NOMO-1 (cell line): ENCODE results near the gene CRY1.
"Not testable (repeated sequence)": the region's sequence is repeated elsewhere in the genome, so short reads cannot be mapped to it uniquely, and the experiment has no call there.

ENCODE experiments used
- DNase-seq, 2 experiments: peaks; one replicate each; lab custom pipeline; 2025; ENCODE audit not compliant: unreplicated experiment in 2 of 2; lab: John Stamatoyannopoulos, UW

Gene CRY1

GRCh38 chr12:107073266-107073665, 20.1 kb downstream of the CRY1 start:
- DNase-seq, result not testable (repeated sequence)

DNA sequence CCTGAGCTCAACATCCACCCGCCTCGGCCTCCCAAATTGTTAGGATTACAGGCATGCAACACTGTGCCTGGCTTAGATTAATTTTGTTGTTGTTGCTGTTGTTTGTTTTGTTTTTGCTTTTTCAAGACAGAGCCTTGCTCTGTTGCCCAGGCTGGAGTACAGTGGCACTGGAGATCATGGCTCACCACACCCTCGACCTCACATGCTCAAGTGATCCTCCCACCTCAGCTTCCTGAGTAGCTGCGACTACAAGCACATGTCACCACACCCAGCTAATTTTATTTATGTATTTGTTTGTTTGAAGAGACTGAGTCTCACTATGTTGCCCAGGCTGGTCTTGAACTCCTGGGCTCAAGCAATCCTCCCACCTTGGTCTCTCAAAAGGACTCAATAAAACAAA, 26.7 kb downstream of the CRY1 start:
- no peak for DNase-seq

- no peak for DNase-seq
Measured at GRCh38 chr12:107064687-107065086, 28.7 kb downstream of the CRY1 start.

GRCh38 chr12:107064243-107064642, 29.1 kb downstream of the CRY1 start:
- DNase-seq, result no peak

GRCh38 chr12:107058190-107058589, 35.2 kb downstream of the CRY1 start:
- DNase-seq, result no peak

DNA sequence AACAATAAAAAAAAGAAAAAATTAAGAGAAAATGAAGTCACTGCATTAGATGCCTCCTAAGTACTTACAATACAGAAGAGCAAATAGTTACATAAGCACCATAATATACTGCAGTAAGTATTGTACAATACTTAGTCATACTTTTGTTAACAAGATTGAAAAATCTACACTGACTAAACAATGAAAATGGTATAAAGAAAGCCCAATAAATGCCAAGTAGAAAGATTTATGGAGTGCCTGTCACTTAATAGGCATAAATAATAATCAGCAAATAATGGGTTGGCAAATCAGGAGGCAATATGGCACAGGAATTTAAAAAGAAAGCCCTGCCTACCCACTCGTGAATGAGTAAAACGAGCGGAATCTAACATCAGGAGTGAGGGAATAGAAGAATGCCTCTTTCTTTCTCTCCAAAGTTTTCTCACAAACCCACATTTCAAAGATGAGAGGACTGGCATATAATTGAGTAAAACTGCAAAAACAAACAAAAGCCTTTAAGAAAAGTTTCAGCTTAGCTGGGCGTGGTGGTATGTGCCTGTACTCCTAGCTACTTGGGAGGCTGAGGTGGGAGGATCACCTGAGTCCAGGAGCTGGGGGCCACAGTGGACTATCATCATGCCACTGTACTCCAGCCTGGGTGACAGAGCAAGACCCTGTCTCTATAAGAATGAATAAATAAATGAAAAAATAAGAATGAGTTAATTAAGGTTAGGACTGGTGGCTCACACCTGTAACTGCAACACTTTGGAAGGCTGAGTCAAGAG, 36.1 kb downstream of the CRY1 start:
- no peak for DNase-seq

DNA sequence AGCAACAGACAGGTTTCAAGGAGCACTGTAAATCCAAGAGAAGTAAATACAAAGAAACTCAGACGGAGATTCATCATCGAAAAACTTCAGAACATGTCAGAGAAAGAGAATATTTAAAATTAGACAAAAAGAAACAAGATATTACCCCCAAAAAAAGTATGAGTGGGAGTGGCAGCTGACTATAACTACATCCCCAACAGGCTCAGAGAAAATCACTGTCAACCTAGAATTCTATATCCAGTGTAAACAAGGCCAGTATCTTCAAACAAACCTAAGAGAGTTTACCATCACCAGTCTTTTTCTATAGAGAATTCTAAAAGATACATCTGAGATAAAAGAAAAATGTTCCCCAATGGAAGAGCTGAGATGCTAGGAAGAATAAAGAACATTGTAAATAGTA, 39.6 kb downstream of the CRY1 start:
- no peak for DNase-seq

DNA sequence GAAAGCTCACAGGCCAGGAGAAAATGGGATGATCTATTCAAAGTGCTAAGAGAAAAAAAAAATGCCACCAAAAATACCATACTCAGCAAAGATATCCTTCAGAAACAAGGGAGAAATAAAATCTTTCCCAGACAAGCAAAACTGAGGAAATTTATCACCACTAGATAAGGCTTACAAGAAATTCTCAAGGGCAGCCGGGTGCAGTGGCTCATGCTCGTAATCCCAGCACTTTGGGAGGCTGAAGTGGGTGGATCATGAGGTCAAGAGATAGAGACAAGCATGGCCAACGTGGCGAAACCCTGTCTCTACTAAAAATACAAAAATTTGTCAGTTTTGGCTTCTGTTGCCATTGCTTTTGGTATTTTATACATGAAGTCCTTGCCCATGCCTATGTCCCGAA, 48.2 kb downstream of the CRY1 start:
- no peak for DNase-seq

DNA sequence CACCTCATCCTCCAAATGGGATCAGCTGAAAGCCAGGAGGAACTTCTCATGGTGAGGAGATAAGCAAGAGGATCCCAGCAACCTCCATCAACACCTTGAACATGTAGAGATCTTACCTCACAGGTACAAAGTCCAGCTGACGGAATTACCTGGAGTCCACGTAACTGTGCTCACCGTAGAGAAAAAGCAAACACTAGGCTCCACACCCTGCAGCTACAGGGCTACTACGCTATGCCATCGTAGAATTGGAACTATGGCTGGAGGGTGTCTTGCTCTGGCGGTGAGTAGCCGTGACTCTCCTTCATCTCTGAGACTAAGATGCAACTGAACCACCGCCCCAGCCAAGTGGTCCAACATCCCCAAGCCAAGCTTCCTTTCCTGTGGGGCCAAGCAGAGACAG, 50.5 kb downstream of the CRY1 start:
- DNase-seq, result no peak

- no peak for DNase-seq
Measured at GRCh38 chr12:107035733-107036132, 57.6 kb downstream of the CRY1 start.

DNA sequence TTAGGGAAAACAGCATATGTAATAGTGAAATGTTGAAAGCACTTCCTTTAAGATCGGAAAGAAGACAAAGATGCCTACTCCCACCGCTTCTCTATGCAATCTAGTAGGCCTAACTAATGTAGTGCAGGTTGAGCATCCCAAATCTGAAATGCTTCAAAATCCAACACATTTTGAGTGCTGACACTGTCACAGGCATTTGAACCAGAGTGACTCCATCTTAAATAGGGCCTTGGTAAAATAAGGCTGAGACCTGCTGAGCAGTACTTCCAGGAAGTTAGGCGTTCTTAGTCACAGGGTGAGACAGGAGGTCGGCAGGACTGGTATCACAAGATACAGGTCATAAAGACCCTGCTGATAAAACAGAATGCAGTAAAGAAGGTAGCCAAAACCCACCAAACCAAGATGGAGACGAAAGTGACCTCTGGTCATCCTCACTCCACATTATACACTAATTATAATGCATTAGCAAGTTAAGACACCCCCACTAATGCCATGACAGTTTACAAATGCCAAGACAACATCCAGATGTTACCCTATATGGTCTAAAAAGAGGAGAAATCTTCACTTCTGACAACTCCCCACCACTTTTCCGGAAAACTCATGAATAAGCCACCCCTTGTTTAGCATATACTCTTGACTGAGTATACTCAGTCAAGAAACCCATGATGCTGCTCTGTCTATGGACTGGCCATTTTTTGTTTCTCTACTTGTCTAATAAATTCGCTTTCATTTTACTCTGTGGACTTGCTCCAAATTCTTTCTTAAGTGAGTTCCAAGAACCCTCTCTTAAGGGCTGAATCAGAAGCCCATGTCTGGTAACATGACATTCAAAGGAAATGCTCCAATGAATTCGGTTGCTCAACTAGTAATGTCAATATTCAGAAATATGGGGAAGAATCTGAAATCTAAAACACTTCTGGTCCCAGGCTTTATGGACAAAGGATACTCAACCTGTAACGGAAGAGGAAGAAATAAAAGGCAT, 59.3 kb downstream of the CRY1 start:
- no peak for DNase-seq

GRCh38 chr12:107032266-107032665, 61.1 kb downstream of the CRY1 start:
- no peak for DNase-seq

DNA sequence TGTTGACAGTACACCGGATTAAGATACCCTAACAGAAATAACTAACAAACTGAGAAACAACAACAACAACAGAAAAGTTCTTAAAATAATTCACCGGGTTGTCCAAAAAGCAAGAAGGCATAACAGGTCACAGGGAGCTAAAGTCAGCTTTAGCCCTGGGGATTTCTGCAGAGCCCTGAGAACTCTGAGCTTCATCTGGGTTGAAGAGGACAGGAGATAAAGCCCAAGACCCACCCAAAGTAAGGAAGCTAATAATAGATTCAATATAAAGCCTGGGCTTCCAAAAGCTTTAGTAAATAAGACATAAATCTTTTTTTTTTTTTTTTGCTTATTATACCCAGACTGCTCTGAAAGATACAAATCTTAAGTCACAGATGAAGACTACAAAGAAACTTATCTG, 62.3 kb downstream of the CRY1 start:
- DNase-seq, result no peak

GRCh38 chr12:107029081-107029480, 64.3 kb downstream of the CRY1 start:
- no peak for DNase-seq

DNA sequence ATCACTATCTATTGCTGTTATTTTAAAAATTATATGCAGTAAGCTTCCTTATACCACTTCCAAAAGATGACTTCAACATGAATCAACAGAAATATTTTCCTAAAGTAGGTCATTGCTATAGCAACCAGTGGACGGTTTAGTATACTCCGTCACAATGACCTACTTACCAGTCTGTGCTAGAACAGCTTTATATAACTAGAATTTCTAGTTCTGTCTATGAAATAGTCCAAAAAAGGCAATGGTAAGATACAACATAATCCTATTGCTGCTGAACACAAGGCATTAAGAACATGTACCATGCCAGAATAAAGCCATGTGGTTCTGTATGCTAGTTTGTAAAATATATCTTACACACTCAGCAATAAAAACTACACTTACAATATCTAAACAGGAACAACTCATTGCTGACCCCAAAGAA, 65.7 kb downstream of the CRY1 start:
- DNase-seq, result no peak

DNA sequence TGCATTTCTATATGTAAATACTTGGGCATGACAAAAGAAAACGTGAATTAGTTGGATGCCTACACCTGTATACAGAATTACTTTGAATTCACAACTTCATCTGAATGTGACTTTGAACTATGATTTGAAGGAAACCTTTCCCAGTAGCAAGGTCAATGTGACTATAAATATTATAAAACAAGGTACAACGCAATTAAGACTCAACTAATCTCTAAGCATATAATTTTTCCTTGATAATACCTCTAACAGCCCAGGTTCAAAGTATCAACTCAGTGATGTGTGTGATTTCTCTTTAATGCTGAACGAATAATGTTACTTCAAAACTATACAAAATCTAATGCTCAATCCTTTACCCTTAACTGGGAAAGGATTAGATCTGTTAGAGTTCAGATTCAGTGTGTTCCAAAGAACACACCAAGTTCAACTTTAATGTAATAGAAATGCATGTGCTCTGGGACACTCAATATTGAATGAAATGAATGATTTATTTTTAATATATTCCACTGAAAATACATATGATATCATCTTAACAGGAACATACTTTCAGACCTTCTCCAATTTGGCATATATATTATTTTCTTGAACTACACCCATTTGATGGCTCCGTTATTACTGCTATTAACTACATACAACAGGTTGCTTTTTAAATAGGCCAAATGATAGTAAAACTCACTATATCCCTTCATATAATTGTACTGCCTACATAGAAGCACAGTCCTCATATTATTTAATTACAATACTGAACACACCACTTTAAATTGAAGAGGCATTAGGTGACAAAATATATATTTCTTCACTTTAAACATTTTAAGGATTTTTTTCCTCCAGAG, 66.3 kb downstream of the CRY1 start:
- no peak for DNase-seq

DNA sequence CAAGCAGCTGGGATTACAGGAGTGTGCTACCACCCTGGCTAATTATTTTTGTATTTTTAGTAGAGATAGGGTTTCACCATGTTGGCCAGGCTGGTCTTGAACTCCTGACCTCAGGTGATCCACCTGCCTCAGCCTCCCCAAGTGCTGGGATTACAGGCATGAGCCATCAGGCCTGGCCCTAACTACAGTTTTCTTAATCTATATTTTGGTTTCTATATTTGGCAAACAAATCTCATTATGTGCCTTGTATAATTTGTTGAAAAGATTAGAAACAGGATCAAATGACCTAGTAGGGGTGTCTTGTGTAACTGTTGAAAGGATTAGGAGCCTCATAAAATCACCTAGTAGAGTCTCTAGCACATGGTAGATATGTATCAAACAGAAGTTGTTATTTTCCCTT, 67.0 kb downstream of the CRY1 start:
- not testable (repeated sequence) for DNase-seq

- DNase-seq, result no peak
Measured at GRCh38 chr12:107025671-107026070, 67.7 kb downstream of the CRY1 start.

DNA sequence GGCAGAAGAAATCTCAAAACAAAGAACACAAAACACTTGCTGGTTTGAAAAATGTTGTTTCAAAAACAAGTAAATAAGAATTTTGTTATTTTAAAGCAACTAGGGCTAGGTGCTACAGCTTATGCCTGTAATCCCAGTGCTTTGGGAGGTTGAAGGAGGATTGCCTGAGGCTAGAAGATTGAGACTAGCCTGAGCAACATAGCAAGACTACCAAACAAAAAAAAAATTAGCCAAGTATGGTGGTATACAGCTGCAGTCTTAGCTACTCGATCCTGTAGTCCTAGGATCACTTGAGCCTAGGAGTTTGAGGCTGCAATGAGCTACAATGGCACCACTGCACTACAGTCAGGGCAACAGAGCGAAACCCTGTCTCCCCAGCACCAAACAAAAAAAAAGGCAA, 73.8 kb downstream of the CRY1 start:
- no peak for DNase-seq

GRCh38 chr12:107017042-107017441, 76.3 kb downstream of the CRY1 start:
- no peak for DNase-seq

GRCh38 chr12:107014055-107014454, 79.3 kb downstream of the CRY1 start:
- DNase-seq, result no peak
